Stimulated activated CD8-positive, alpha-beta memory T cell treated with anti-CD3 and anti-CD28 coated beads, Interleukin-2, amount 100 ng/mL, for 1 hour (primary cell): ENCODE measurements around the gene REC8.
"Not testable (repeated sequence)": the region's sequence is repeated elsewhere in the genome, so short reads cannot be mapped to it uniquely, and the experiment has no call there.

ENCODE experiments used
- DNase-seq, 2 donors: peaks; one replicate each; pipeline ENCODE4 v3.0.0-alpha.2; 2020; ENCODE audit warnings: low read depth in 2 of 2

Gene REC8

GRCh38 chr14:24203249-24203886, 31.5 kb downstream of the REC8 start:
- DNase-seq: not testable (repeated sequence)

- DNase-seq: no peak
These were observed 32.6 kb downstream of the REC8 start for GRCh38 chr14:24204163-24205146.

- no peak for DNase-seq
These were observed 34.6 kb downstream of the REC8 start for GRCh38 chr14:24206260-24207103.

GRCh38 chr14:24207104-24207551, 35.2 kb downstream of the REC8 start:
- no peak for DNase-seq

GRCh38 chr14:24207625-24208024, 35.7 kb downstream of the REC8 start:
- no peak for DNase-seq

- DNase-seq: no peak
These were observed 39.4 kb downstream of the REC8 start for GRCh38 chr14:24211311-24211710.

- peak; percentile 92 to 93 for DNase-seq
These were observed 41.3 kb downstream of the REC8 start, which contains the start of gene CHMP4A for GRCh38 chr14:24212924-24213865. TSS of gene CHMP4A (minus strand) at chr14:24213488. CDS start at chr14:24213439, 49 bp downstream.

- no peak for DNase-seq
These were observed 42.2 kb downstream of the REC8 start for GRCh38 chr14:24213866-24214662.

- peak; percentile 63 to 75 for DNase-seq
These were observed 43.8 kb downstream of the REC8 start, which contains the start of gene MDP1 for GRCh38 chr14:24215495-24216344. TSS of gene MDP1 (minus strand) at chr14:24216066. CDS start at chr14:24215955, 111 bp downstream.

GRCh38 chr14:24216345-24216699, 44.4 kb downstream of the REC8 start:
- DNase-seq: no peak

- not testable (repeated sequence) for DNase-seq
These were observed 45.0 kb downstream of the REC8 start for GRCh38 chr14:24216876-24217275.

GRCh38 chr14:24219080-24219479, 47.2 kb downstream of the REC8 start:
- DNase-seq: no peak

GRCh38 chr14:24219521-24219920, 47.6 kb downstream of the REC8 start:
- no peak for DNase-seq

- not testable (repeated sequence) for DNase-seq
These were observed 51.1 kb downstream of the REC8 start for GRCh38 chr14:24222987-24223386.

- DNase-seq: no peak
These were observed 52.8 kb downstream of the REC8 start for GRCh38 chr14:24224618-24225071.

- DNase-seq: no peak
These were observed 54.6 kb downstream of the REC8 start for GRCh38 chr14:24226473-24226872.

- no peak for DNase-seq
These were observed 57.0 kb downstream of the REC8 start for GRCh38 chr14:24228902-24229301.
